Calu3 (cell line): ENCODE results near the gene CCT5. TPM values are rescaled to one million over a fixed set of nuclear protein-coding genes. Genes with fewer than 3 reads are reported as not detected.
"Not testable (repeated sequence)": the region's sequence is repeated elsewhere in the genome, so short reads cannot be mapped to it uniquely, and the experiment has no call there.

Experiments used
- BruUV-seq: library from RNA; stranded (reverse); fragments of 400-500 nt; replicated peaks from 2 replicates; lab custom pipeline; 2021; lab: Mats Ljungman, UMichigan
- CTCF ChIA-PET: fragments of 300-600 bp; sonication (Branson Sonifier 250); formaldehyde crosslinking; loops from one replicate; lab custom pipeline; 2022; ENCODE audit warnings: antibody characterized with exemption; lab: Charles Lee
- DNase-seq: peaks from one replicate; pipeline ENCODE4 v3.0.0; 2022
- H3K27ac Mint-ChIP-seq: one replicate; pipeline ENCODE4 v1.8.0; 2022; ENCODE audit warnings: mixed read lengths; ENCODE audit not compliant: unreplicated experiment
- H3K27me3 Mint-ChIP-seq: one replicate; pipeline ENCODE4 v1.8.0; 2022; ENCODE audit warnings: mixed read lengths; ENCODE audit not compliant: unreplicated experiment
- H3K36me3 Mint-ChIP-seq: one replicate; pipeline ENCODE4 v1.8.0; 2022; ENCODE audit warnings: mild to moderate bottlenecking, moderate library complexity, mixed read lengths; ENCODE audit not compliant: insufficient read depth, unreplicated experiment
- H3K4me1 Mint-ChIP-seq: one replicate; pipeline ENCODE4 v1.8.0; 2022; ENCODE audit warnings: mild to moderate bottlenecking, low read depth, mixed read lengths; ENCODE audit not compliant: unreplicated experiment
- H3K4me3 Mint-ChIP-seq: one replicate; pipeline ENCODE4 v1.8.0; 2022; ENCODE audit warnings: mild to moderate bottlenecking, low read depth, moderate library complexity, mixed read lengths; ENCODE audit not compliant: unreplicated experiment
- H3K9me3 Mint-ChIP-seq: one replicate; pipeline ENCODE4 v1.8.0; 2022; ENCODE audit warnings: low read depth, mixed read lengths; ENCODE audit not compliant: unreplicated experiment
- CTCF ChIP-seq: fragments of 200-600 bp; IDR thresholded peaks from one replicate; pipeline ENCODE4 v1.8.0; 2022; ENCODE audit warnings: antibody characterized with exemption; ENCODE audit not compliant: unreplicated experiment
- intact Hi-C: fragments of 100-400 bp; cut with micrococcal nuclease; formaldehyde crosslinking; loops from one replicate; pipeline ENCODE4 v1.10.0; 2022; ENCODE audit not compliant: unreplicated experiment
- total RNA-seq: library from RNA; stranded (reverse); gene quantifications from 2 replicates; pipeline ENCODE4 v1.2.3, GENCODE V29; 2022

Gene CCT5
- total RNA-seq, 1 experiment from 2014 or later, result 410 TPM

GRCh38 chr5:10310066-10310779 lies 60.1 kb downstream of the CCT5 start:
- Mint-ChIP-seq H3K4me3 (no peak overlapping the region), H3K27ac (no peak overlapping the region), H3K9me3 (no peaks in the 10 kb centered on the region), H3K4me1 (peaks cover 23% of the 10 kb centered on the region), H3K27me3 (no peaks in the 10 kb centered on the region), H3K36me3 (peaks cover 14% of the 10 kb centered on the region)
- DNase-seq, result peak; percentile 56
- intact Hi-C loops, result no loop called here
- no TSS peak for BruUV-seq
- TF ChIP-seq CTCF, result no peak
- CTCF ChIA-PET, result interaction anchor here (0.5 to 1.2 kb wide), 3 partner anchors 24 to 113 kb away, joined by 4 to 6 read pairs (median 5); no protein-coding TSS in a partner anchor

GRCh38 chr5:10310835-10311570 lies 60.9 kb downstream of the CCT5 start:
- Mint-ChIP-seq H3K4me1 (peaks cover 18% of the 10 kb centered on the region), H3K36me3 (peaks cover 14% of the 10 kb centered on the region)
- H3K9me3 Mint-ChIP-seq, BruUV-seq, intact Hi-C loops, H3K4me3 Mint-ChIP-seq, H3K27ac Mint-ChIP-seq, DNase-seq, H3K27me3 Mint-ChIP-seq: not testable (repeated sequence)
- CTCF ChIA-PET, result interaction anchor here (0.5 to 1.2 kb wide), 3 partner anchors 25 to 113 kb away, joined by 4 to 6 read pairs (median 5); no protein-coding TSS in a partner anchor

GRCh38 chr5:10311595-10312425 lies 61.7 kb downstream of the CCT5 start:
- no TSS peak for BruUV-seq
- no peak for DNase-seq
- no peaks in the 10 kb centered on the region for H3K27me3 Mint-ChIP-seq
- H3K4me1 Mint-ChIP-seq, result peaks cover 10% of the 10 kb centered on the region
- no peak overlapping the region for H3K4me3 Mint-ChIP-seq
- intact Hi-C loops, result no loop called here
- CTCF ChIA-PET, result no interaction called here
- no peak for TF ChIP-seq CTCF
- no peak overlapping the region for H3K27ac Mint-ChIP-seq
- H3K36me3 Mint-ChIP-seq, result peaks cover 14% of the 10 kb centered on the region
- H3K9me3 Mint-ChIP-seq, result no peaks in the 10 kb centered on the region

- BruUV-seq, result no TSS peak
- CTCF ChIA-PET, result no interaction called here
- Mint-ChIP-seq H3K4me3 (no peak overlapping the region), H3K27ac (no peak overlapping the region), H3K27me3 (no peaks in the 10 kb centered on the region), H3K4me1 (peaks cover 6% of the 10 kb centered on the region), H3K9me3 (no peaks in the 10 kb centered on the region), H3K36me3 (no peaks in the 10 kb centered on the region)
- no peak for DNase-seq
- TF ChIP-seq CTCF, result no peak
- intact Hi-C loops, result no loop called here
Observed at GRCh38 chr5:10315201-10315600, 65.1 kb downstream of the CCT5 start.

Other genes starting within 250 kb of the CCT5 start
- gene ATPSCKMT, start 392 bp upstream of the CCT5 start, total RNA-seq, result 20.0 and 22.3 TPM in 2 replicates
- 12.9 and 17.0 TPM in 2 replicates for gene CMBL, start 57.6 kb downstream of the CCT5 start, total RNA-seq
- 155 and 160 TPM in 2 replicates for gene MARCHF6, start 103.4 kb downstream of the CCT5 start, total RNA-seq
- gene ROPN1L, start 191.6 kb downstream of the CCT5 start, total RNA-seq, result 0.40 TPM in 1 of 2 replicates, not detected in the other